ENCODE measurements around the gene FHIT. TPM values are rescaled to one million over a fixed set of nuclear protein-coding genes. Genes with fewer than 3 reads are reported as not detected.

The FHIT gene
- total RNA-seq, 1 experiment from 2014 or later: not detected

Small RNA genes within 50 kb of the gene (small RNA-seq; reads per million reads assigned to genes)
- gene MIR548BB: not detected
- gene RF00012: 0.98 reads per million, percentile 73 among the genes with 10 or more reads in this experiment
